ENCODE measurements around the gene COL23A1.
"Not testable (repeated sequence)": the region's sequence is repeated elsewhere in the genome, so short reads cannot be mapped to it uniquely, and the experiment has no call there.

Gene COL23A1

GRCh38 chr5:178231539-178232123 is 358.6 kb downstream of the COL23A1 start (continued):
- 0 out of 2 replicates have a peak, but pooled peaks have one; percentile 7 for TF ChIP-seq PATZ1 (tag by site-specific recombination; IDR thresholded peaks at IDR 0.05)

- Histone ChIP-seq H3K36me3 (ENCODE audit: control insufficient read depth in 2 of 2, insufficient read depth in 1 of 2, low read length in 2 of 2) (peaks cover 15 to 52% of the 10 kb centered on the region in 2 experiments; a peak in 2 of 3 replicates), H3K9me3 (ENCODE audit: control insufficient read depth, insufficient read depth, low read depth, low read length) (no peaks in the 10 kb centered on the region), H3K27ac (ENCODE audit: extremely low read depth, low read depth, low read length) (no peak overlapping the region; the same call in 1 of the 2 replicates), H3K4me1 (ENCODE audit: control insufficient read depth, insufficient read depth, low read length) (no peaks in the 10 kb centered on the region), H3K4me3 (ENCODE audit: low read depth, low read length) (peak overlapping the region; percentile 76)
- CTCF ChIA-PET = interaction anchor here (0.7 kb wide), 2 partner anchors 44 to 695 kb away, joined by 3 to 4 read pairs; no protein-coding TSS in a partner anchor
- POLR2A ChIA-PET = interaction anchor here (0.9 to 4.3 kb wide), 4 partner anchors 9 to 27 kb away, joined by 6 to 28 read pairs (median 8); partner anchors contain the start of gene HNRNPAB
- no peak for TF ChIP-seq ZNF302 (tag by site-specific recombination; IDR thresholded peaks at IDR 0.05; ENCODE audit: low read depth)
- peak; percentile 59 for TF ChIP-seq ZBTB17 (tag by site-specific recombination; IDR thresholded peaks at IDR 0.05)
These were observed 359.2 kb downstream of the COL23A1 start for GRCh38 chr5:178230879-178231538.

- Histone ChIP-seq H3K36me3 (ENCODE audit: control insufficient read depth in 2 of 2, insufficient read depth in 1 of 2, low read length in 2 of 2) (peaks cover 15 to 62% of the 10 kb centered on the region in 2 experiments; a peak in 2 of 3 replicates), H3K27ac (ENCODE audit: extremely low read depth, low read depth, low read length) (no peak overlapping the region; the same call in 1 of the 2 replicates), H3K4me1 (ENCODE audit: control insufficient read depth, insufficient read depth, low read length) (no peaks in the 10 kb centered on the region), H3K9me3 (ENCODE audit: control insufficient read depth, insufficient read depth, low read depth, low read length) (no peaks in the 10 kb centered on the region), H3K4me3 (ENCODE audit: low read depth, low read length) (no peak overlapping the region)
- ChIA-PET CTCF (interaction anchor here (0.6 to 1.0 kb wide), 3 partner anchors 11 to 1414 kb away, joined by 3 to 4 read pairs (median 4); no protein-coding TSS in a partner anchor), POLR2A (interaction anchor here (0.8 to 4.3 kb wide), 4 partner anchors 8 to 78 kb away, joined by 3 to 28 read pairs (median 4); partner anchors contain the start of gene HNRNPAB)
- peak; percentile 17 for TF ChIP-seq ZBTB26 (tag by site-specific recombination; optimal IDR thresholded peaks at IDR 0.05)
- no peak for TF ChIP-seq ZNF555 (tag by site-specific recombination; conservative IDR thresholded peaks at IDR 0.05)
These were observed 360.3 kb downstream of the COL23A1 start for GRCh38 chr5:178229861-178230260.

GRCh38 chr5:178229111-178229510 is 361.1 kb downstream of the COL23A1 start:
- H3K4me1 ChIP-seq (ENCODE audit: control insufficient read depth, insufficient read depth, low read length); H3K27ac ChIP-seq (ENCODE audit: extremely low read depth, low read depth, low read length); H3K4me3 ChIP-seq (ENCODE audit: low read depth, low read length); H3K9me3 ChIP-seq (ENCODE audit: control insufficient read depth, insufficient read depth, low read depth, low read length): not testable (repeated sequence)
- peaks cover 15 to 70% of the 10 kb centered on the region in 2 experiments; a peak in 2 of 3 replicates for H3K36me3 ChIP-seq (ENCODE audit: control insufficient read depth in 2 of 2, insufficient read depth in 1 of 2, low read length in 2 of 2)
- CTCF ChIA-PET = interaction anchor here (0.9 to 1.1 kb wide), 3 partner anchors 10 to 235 kb away, joined by 3 to 5 read pairs (median 4); no protein-coding TSS in a partner anchor
- POLR2A ChIA-PET = interaction anchor here (1.0 to 5.1 kb wide), 3 partner anchors 15 to 25 kb away, joined by 3 to 28 read pairs (median 20); partner anchors contain the start of gene HNRNPAB

- H3K4me1 ChIP-seq (ENCODE audit: control insufficient read depth, insufficient read depth, low read length) = no peaks in the 10 kb centered on the region
- no peaks in the 10 kb centered on the region for H3K9me3 ChIP-seq (ENCODE audit: control insufficient read depth, insufficient read depth, low read depth, low read length)
- H3K4me3 ChIP-seq (ENCODE audit: low read depth, low read length) = no peak overlapping the region
- ChIA-PET POLR2A (interaction anchor here (5.1 kb wide), 1 partner anchor 24 kb away, joined by 20 read pairs; the partner anchor contains the start of gene HNRNPAB), CTCF (interaction anchor here (1.0 to 1.1 kb wide), 2 partner anchors 13 to 17 kb away, joined by 4 to 5 read pairs; no protein-coding TSS in a partner anchor)
- peaks cover 15 to 75% of the 10 kb centered on the region in 2 experiments; a peak in 2 of 3 replicates for H3K36me3 ChIP-seq (ENCODE audit: control insufficient read depth in 2 of 2, insufficient read depth in 1 of 2, low read length in 2 of 2)
- no peak overlapping the region for H3K27ac ChIP-seq (ENCODE audit: extremely low read depth, low read depth, low read length)
- TF ChIP-seq ZNF621 (tag by site-specific recombination; IDR thresholded peaks at IDR 0.05) = no peak
- no peak for TF ChIP-seq ZNF416 (tag by site-specific recombination; IDR thresholded peaks at IDR 0.05)
- TF ChIP-seq ZNF747 (tag by site-specific recombination; IDR thresholded peaks at IDR 0.05) = no peak
- TF ChIP-seq ZNF837 (tag by site-specific recombination; IDR thresholded peaks at IDR 0.05) = no peak
- no peak for TF ChIP-seq ZNF211 (tag by site-specific recombination; IDR thresholded peaks at IDR 0.05; ENCODE audit: low read depth)
- no peak for TF ChIP-seq ZNF521 (tag by site-specific recombination; IDR thresholded peaks at IDR 0.05)
- TF ChIP-seq ZNF202 (tag by site-specific recombination; IDR thresholded peaks at IDR 0.05; ENCODE audit: borderline replicate concordance) = no peak
- TF ChIP-seq ZNF324 (tag by site-specific recombination; IDR thresholded peaks at IDR 0.05) = no peak
- no peak for TF ChIP-seq ZNF510 (tag by site-specific recombination; IDR thresholded peaks at IDR 0.05; ENCODE audit: insufficient replicate concordance)
- no peak for TF ChIP-seq ZNF561 (tag by site-specific recombination; IDR thresholded peaks at IDR 0.05; ENCODE audit: borderline replicate concordance)
- no peak for TF ChIP-seq ZNF155 (tag by site-specific recombination; IDR thresholded peaks at IDR 0.05)
- TF ChIP-seq ZNF558 (tag by site-specific recombination; IDR thresholded peaks at IDR 0.05) = no peak
- TF ChIP-seq ZNF140 (tag by site-specific recombination; IDR thresholded peaks at IDR 0.05) = no peak
- TF ChIP-seq ZNF449 (tag by site-specific recombination; IDR thresholded peaks at IDR 0.05) = no peak
These were observed 361.6 kb downstream of the COL23A1 start for GRCh38 chr5:178228609-178229008.

Measured in HEK293 (cell line).